ACHN (cell line): ENCODE data around the gene MEF2D.
A peak's percentile ranks its signal among the peaks of the same experiment; 100 is the strongest.

Experiments
- DNase-seq: peaks from one replicate; pipeline ENCODE4 v3.0.0-alpha.2; 2015
- in situ Hi-C: cut with HindIII; loops from 2 replicates; pipeline ENCODE4 v1.10.0; 2017; ENCODE audit warnings: low sequenced_read_pairs, low pct_ligation_motif_present, low pct_unique_long_range_greater_than_20kb

MEF2D gene

GRCh38 chr1:156462954-156463795 lies 37.4 kb downstream of the MEF2D start:
- DNase-seq, result no peak
- in situ Hi-C loops, result no loop called here

DNA sequence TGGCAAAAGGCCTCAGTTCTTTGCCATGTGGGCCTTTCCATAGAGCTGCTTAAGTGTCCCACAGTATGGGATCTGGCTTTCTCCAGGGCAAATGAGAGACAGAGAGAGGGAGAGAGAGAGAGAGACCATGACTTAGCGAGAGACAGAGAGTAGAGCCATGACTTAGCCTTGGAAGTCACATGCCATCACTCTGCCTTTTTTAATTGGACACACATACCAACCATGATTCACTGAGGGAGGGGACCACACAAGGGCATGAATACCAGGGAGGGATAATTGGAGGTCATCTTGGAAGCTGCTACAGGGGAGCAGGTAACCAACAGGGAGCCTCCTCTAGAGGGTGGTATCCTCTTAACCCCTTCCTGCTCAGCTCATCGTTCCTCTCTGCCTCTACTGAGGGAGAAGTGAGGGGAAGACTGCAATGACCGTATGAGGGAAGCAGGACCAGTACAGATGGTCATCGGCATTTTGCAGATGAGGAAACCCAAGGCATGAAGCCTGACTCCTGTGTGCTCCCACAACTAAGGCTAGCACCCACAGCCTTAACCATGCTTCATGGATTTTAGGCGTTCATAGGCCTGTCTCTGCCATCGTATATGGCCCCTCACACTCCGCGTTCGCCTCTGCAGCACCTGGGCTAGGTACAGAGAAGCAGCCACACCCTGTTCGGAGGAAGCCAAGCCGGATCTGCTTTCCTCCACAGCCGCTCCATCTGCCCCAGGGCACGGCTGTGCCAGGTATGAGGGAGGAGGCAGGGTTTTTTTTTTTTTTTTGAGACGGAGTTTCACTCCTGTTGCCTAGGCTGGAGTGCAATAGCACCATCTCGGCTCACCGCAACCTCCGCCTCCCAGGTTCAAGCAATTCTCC lies 38.6 kb downstream of the MEF2D start:
- in situ Hi-C loops, result no loop called here
- no peak for DNase-seq

DNA sequence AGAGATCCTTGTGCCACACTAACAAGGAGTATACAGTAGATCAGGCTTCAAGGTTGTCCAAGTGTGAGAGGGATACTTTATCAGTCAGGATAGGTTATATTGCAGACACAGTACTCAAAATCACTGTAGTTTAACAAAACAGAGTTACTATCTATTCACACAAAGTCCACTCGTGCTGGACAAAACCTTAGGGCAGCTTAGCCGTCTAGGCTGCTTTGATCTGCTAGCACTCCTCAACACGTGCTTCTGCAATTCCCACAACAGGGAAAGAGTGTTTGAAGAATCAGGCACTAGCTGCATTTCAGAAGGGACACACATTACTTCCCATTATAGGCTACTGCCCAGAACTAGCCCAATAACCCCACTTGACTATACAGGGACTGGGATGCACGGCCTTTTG lies 39.5 kb downstream of the MEF2D start:
- in situ Hi-C loops, result no loop called here

DNA sequence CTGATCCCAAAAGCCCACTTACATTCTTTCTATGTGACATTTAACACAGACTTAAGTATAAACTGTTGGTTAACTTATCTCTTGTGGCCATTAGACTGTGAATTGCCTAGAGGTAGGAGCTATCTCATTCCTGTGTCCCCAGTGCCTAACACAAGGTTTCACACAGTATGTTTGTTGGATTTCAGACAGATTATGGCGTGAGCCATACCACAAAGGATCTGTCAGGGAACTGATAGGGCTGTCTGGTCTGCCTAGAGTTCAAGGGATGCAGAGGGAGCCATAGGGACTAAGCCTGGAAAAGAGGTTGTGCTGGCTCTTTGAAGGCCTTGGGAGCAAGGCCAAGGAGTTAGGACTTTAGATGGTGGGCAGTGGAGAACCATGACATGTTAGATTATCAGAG lies 40.0 kb downstream of the MEF2D start:
- DNase-seq, result no peak
- in situ Hi-C loops, result no loop called here

More for the DNA sequence above, 39.5 kb downstream of the MEF2D start:
- DNase-seq, result no peak

- peak; percentile 19 for DNase-seq
- in situ Hi-C loops, result no loop called here
Measured at GRCh38 chr1:156458181-156458503, 42.4 kb downstream of the MEF2D start.

DNA sequence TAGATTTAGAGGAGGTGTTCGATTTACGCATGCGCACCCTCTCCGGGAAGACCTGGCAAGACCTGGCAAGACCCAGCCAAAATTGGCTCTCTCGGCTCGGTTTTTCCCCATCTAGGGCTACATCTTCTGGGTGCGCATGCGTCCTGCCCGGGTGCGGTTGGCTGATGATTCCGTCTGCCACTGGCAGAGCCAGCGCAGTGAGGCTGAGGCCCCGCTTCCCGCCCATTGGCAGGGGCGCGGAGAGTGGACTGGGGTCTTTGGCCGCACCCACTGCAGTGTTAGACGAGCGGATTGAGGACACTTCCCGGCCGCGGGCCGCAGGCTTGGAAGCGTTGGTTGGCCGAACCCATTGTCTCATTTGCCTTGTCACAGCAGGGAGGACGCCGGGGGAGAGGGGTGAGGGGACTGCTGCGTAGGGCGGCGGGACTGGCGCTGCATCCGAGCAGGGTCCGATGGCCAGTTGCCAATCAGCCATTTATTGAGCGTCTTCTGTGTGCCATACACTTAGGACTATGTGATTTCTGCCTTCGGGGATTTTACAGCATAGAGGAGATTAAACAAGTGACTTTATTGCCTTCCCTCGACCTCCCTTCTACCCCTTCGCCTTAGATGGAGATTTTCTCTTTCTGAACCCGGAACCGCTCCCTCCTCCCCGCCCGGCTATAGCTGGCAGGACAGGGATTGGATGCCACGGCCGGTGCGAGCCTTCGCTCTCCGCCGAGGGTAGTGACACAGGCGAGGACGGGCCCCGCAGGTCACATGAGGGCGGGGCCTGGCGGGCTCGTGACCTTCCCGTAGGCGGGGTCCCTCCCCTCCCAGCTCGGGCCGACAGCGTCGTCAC lies 43.7 kb downstream of the MEF2D start:
- peak; percentile 99 for DNase-seq
- in situ Hi-C loops, result no loop called here

DNA sequence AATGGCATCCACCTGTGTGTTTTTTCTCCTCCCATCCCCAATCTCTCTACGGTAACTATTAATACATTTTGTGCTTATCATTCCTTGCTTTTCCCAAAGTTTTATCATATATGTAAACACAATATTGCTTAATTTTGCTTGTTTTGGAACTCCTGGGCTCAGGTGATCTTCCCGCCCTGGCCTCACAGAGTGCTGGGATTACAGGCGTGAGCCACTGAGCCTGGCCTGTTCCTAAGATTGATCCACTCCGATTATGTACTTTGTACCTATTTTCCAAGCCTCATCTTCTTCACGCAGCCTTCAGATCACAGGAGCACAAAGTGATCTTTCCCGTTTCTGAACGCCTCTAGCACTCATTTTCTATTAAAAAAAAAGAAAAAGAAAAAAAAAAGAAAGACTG lies 45.2 kb downstream of the MEF2D start:
- no peak for DNase-seq
- in situ Hi-C loops, result no loop called here

DNA sequence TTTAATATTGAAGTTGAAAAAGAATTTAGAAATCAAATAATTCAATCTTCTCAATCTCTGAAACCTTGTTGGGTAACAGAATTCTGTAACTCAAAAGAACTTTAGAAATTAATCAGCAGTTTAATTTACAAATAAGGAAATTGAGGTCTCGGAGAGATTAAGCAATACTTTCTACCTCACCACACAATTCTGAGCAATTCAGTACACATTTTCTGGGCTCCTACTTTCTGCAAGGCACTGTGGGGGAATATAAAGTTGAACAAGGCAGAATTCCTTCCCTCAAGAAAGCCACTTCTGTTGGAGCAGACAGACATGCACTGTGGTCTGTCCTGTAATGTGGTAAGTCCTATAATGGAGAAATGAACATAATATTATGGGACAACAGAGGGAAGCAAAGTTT lies 47.7 kb downstream of the MEF2D start:
- in situ Hi-C loops, result no loop called here
- DNase-seq, result no peak

- DNase-seq, result no peak
- in situ Hi-C loops, result no loop called here
Measured at GRCh38 chr1:156451505-156452160, 48.9 kb downstream of the MEF2D start.

DNA sequence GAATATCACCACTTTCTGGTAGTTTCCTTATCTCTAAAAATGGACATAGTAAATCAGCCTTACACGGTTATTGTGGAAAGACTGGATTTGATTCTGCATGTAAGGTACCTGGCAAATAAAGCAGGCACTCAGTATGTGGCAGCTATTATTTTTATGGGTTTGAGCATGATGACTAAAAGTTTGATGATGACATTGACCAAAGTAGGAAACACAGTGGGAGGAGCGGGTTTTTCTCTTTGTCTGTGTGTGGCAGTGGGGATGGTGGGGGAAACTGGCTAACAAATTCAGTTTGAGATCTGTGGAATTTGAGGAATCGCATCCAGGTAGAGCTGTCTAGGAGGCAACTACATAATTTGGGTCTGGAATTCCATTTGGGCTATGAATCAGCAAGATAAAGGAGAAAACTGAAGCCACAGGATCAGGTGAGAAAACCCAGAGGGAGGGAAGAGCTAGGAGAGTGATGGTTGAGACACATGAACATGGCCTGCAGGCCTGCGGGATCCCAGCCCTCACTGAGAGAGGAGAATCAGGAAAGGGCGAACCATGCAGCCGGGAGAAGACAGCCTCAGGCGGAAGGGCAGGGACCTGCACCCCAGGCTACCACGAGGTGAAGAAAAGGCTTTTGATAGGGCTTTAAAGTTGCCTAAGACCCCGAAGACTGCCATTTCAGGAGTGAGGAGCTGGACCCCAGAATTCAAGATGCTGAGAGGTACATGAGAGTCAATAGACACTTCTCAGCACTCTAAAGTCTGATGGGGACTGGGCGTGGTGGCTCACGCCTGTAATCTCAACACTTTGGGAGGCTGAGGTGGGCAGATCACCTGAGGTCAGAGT lies 52.2 kb downstream of the MEF2D start:
- DNase-seq, result no peak
- in situ Hi-C loops, result no loop called here

- peak; percentile 89 for DNase-seq
- in situ Hi-C loops, result no loop called here
Measured at GRCh38 chr1:156445789-156446263, 54.7 kb downstream of the MEF2D start.

DNA sequence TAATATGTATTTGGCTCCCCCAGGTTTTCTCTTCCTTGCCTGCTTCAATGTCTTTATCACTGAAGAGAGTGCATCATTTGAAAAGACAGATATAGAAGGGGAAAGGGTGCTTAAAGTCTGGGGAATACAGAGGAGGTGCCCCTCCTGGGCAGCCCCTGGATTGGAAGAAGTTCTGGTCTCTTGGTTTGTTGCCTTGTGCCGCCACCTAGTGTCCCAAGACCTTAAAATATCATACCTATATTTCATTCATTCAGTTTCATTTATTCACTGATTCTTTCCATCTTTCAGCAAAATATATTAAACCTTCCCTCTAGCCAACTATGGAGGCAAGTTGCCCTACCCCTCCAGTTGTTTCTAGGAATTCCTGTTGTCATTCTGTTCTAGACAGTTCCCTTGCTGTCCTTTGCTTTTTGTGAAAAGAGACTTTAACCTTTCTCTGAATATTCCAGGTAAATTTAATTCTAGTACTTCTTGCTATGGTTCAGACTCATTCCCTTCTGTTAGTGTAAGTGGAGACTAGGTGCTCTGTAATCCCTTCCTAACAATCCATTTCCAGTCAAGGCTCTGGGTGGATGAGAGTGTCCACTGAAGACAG lies 56.1 kb downstream of the MEF2D start:
- in situ Hi-C loops, result no loop called here
- peak; percentile 52 for DNase-seq

DNA sequence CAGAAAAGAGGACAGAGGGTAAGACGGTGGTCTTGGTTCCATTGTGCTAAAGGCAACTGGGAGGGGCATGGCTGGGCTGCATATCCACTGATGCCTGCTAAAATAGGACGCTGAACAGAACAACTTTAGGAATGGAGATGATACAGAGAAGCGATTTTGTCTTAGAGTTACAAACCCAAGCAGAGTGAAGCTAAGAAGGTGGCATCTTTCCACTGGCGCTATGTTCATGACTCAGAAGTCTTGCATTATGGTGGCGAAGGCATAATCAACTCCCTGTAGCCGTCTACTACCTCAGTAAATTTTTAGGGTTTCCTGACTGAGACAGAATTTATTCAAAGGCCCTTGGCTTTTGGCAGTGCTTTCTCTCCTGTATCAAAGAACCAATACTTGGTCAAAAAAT lies 57.3 kb downstream of the MEF2D start:
- DNase-seq, result no peak
- in situ Hi-C loops, result no loop called here

GRCh38 chr1:156440654-156441437 lies 59.7 kb downstream of the MEF2D start:
- no peak for DNase-seq
- in situ Hi-C loops, result no loop called here

DNA sequence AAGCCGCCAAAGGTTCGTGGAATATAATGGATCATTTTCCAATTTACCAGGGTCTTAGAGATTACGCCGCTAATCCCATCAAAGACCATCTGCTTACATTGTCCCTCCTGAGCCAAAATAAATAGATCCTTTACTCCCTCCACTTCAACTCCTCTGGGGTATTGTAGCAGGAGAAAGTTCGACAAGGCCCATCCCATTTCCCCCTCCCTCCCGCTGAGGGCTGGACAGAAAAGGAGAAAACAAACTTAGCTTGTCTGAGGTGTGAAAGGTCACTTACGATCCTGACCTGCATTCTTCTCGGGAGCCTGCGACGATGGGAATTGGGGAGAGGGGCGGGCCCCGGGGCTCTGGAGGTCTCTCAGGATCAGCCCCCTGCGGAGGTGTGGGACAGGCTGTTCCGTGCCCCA lies 60.8 kb downstream of the MEF2D start:
- no peak for DNase-seq
- in situ Hi-C loops, result no loop called here

DNA sequence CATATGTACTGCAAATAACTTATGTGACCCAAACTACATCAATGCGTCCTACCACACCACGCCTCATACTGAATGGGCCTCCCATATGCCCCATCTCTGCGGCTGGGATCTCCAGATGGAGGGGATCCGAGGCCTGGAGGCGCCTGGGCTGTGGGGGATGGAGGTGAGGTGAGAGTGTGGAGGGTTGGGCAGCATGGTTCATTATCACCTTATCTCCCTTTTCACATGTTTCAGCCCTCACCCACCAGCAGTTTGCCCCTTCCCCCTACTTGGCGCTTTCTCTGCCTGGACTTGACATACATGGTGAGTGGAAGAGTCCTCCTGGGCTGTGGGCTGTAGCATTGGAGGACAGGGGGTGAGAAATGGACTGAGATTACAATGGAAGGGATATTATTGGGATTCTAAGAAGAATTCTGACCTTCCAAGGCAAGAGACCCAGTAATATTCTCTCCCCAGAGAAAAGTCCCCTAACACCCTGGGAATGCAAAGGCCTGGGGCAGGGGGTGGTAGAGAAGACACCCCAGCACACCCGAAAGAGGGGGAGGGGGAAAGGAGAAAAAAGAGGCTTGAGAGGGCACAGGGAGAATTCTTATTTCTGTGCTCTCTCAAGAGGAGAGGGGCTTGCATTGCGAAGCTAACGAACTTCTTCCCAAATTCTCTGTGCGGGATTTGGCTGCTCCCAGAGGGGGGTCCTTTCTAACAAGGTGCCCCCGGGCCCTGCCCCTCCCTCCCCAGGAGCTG lies 61.4 kb downstream of the MEF2D start:
- in situ Hi-C loops, result no loop called here

More for the DNA sequence above, 61.4 kb downstream of the MEF2D start:
- DNase-seq, result no peak
